ENCODE data around the gene TUSC2. TPM values are rescaled to one million over a fixed set of nuclear protein-coding genes. Genes with fewer than 3 reads are reported as not detected.

TUSC2 gene
- total and polyA plus RNA-seq, 2 experiments from 2014 or later, result 41.6 to 71.0 TPM

GRCh38 chr3:50279255-50280016 is 48.6 kb downstream of the TUSC2 start:
- no peak overlapping the region for H3K4me3 Mint-ChIP-seq
- H3K27ac ChIP-seq (ENCODE audit: low read depth), result no peak overlapping the region

More at GRCh38 chr3:50279255-50280016, 48.6 kb downstream of the TUSC2 start:
- no peak for TF ChIP-seq NANOG (IDR thresholded peaks at IDR 0.05; ENCODE audit: borderline replicate concordance)
- TF ChIP-seq CTCF (conservative IDR thresholded peaks at IDR 0.05; ENCODE audit: low read depth in 2 of 2), result no peak
- no peak for TF ChIP-seq REST (IDR thresholded peaks at IDR 0.05; ENCODE audit: unreplicated experiment)
- TF ChIP-seq POLR2AphosphoS5 (IDR thresholded peaks at IDR 0.05; ENCODE audit: low read depth), result no peak
- no peak for TF ChIP-seq EZH2phosphoT487 (IDR thresholded peaks at IDR 0.05; ENCODE audit: unreplicated experiment)
- no peak for TF ChIP-seq EZH2 (IDR thresholded peaks at IDR 0.05; ENCODE audit: low read depth, unreplicated experiment)
- TF ChIP-seq ZNF462 (CRISPR knock-in tag; IDR thresholded peaks at IDR 0.05), result no peak
- no peak for TF ChIP-seq CREB1 (CRISPR knock-in tag; IDR thresholded peaks at IDR 0.05; ENCODE audit: low read depth)
- TF ChIP-seq JUNB (IDR thresholded peaks at IDR 0.05; ENCODE audit: unreplicated experiment), result no peak
- TF ChIP-seq STAT1 (IDR thresholded peaks at IDR 0.05; ENCODE audit: unreplicated experiment), result no peak
- no peaks in the 10 kb centered on the region for H3K9me3 Mint-ChIP-seq
- peaks cover 41% of the 10 kb centered on the region for H3K27me3 ChIP-seq (ENCODE audit: insufficient read depth)
- H4K20me1 ChIP-seq (replicated peaks; ENCODE audit: insufficient read depth), result no peaks in the 10 kb centered on the region; the same call in 1 of the 2 replicates
- H3F3A ChIP-seq (replicated peaks; ENCODE audit: low read depth), result peaks cover 10% of the 10 kb centered on the region; the same call in 1 of the 2 replicates
- DNase-seq (ENCODE audit: low spot score), result no peak
- H3K4me1 ChIP-seq (ENCODE audit: insufficient read depth), result no peaks in the 10 kb centered on the region
- H3K4me3 ChIP-seq, result no peak overlapping the region
- ATAC-seq, result no peak
- H3K36me3 Mint-ChIP-seq (ENCODE audit: low read depth), result no peaks in the 10 kb centered on the region
- peaks cover 32% of the 10 kb centered on the region for H3K27me3 Mint-ChIP-seq (ENCODE audit: insufficient read depth, low read depth, poor library complexity)
- H3K27ac Mint-ChIP-seq, result no peak overlapping the region
- no peaks in the 10 kb centered on the region for H3K9me2 ChIP-seq (ENCODE audit: insufficient read depth)
- peaks cover 13% of the 10 kb centered on the region for H3K4me1 Mint-ChIP-seq
- H3K36me3 ChIP-seq (ENCODE audit: insufficient read depth), result no peaks in the 10 kb centered on the region
- no peak overlapping the region for H3K4me2 ChIP-seq
- no peak overlapping the region for H2AFZ ChIP-seq
- H3K79me2 ChIP-seq (replicated peaks; ENCODE audit: insufficient read depth), result no peaks in the 10 kb centered on the region

Data from GM23338 (cell line).